Fibroblast of villous mesenchyme (primary cell): ENCODE results near the gene MED17. TPM values are rescaled to one million over a fixed set of nuclear protein-coding genes. Genes with fewer than 3 reads are reported as not detected.
"Not testable (repeated sequence)": the region's sequence is repeated elsewhere in the genome, so short reads cannot be mapped to it uniquely, and the experiment has no call there.

Experiments used
- DNase-seq: peaks from one replicate; pipeline ENCODE4 v3.0.0-alpha.2; 2010; ENCODE audit warnings: low read depth
- H3K4me3 ChIP-seq: 2 replicates; pipeline ENCODE4 v1.5.1; 2011; ENCODE audit warnings: low read depth, mild to moderate bottlenecking, low read length
- total RNA-seq: library from RNA; depleted of rRNA; stranded (reverse); fragments of >200 nt; gene quantifications from 2 replicates; pipeline ENCODE4 v1.2.3, GENCODE V29; 2012
- TF ChIP-seq, protein P1 (sequence below): IDR thresholded peaks from 2 replicates; pipeline ENCODE4 v1.5.1; 2012; ENCODE audit warnings: low read depth, mild to moderate bottlenecking, low read length; ENCODE audit not compliant: insufficient read depth

The MED17 gene
- total RNA-seq, 1 donor = 39.3 TPM

GRCh38 chr11:93744669-93745004 lies 39.4 kb upstream of the MED17 start:
- DNase-seq = no peak
- TF ChIP-seq, protein P1, sequence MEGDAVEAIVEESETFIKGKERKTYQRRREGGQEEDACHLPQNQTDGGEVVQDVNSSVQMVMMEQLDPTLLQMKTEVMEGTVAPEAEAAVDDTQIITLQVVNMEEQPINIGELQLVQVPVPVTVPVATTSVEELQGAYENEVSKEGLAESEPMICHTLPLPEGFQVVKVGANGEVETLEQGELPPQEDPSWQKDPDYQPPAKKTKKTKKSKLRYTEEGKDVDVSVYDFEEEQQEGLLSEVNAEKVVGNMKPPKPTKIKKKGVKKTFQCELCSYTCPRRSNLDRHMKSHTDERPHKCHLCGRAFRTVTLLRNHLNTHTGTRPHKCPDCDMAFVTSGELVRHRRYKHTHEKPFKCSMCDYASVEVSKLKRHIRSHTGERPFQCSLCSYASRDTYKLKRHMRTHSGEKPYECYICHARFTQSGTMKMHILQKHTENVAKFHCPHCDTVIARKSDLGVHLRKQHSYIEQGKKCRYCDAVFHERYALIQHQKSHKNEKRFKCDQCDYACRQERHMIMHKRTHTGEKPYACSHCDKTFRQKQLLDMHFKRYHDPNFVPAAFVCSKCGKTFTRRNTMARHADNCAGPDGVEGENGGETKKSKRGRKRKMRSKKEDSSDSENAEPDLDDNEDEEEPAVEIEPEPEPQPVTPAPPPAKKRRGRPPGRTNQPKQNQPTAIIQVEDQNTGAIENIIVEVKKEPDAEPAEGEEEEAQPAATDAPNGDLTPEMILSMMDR = no peak
- H3K4me3 ChIP-seq = no peak overlapping the region

- DNase-seq = peak; percentile 48
- not testable (repeated sequence) for H3K4me3 ChIP-seq
Observed at GRCh38 chr11:93745005-93745755, 38.9 kb upstream of the MED17 start.

- H3K4me3 ChIP-seq = no peak overlapping the region
- DNase-seq = no peak
- TF ChIP-seq, protein P1 = no peak
Observed at GRCh38 chr11:93746101-93746500, 38.0 kb upstream of the MED17 start.

GRCh38 chr11:93747122-93747521 lies 37.0 kb upstream of the MED17 start:
- no peak for DNase-seq
- TF ChIP-seq, protein P1 = no peak
- no peak overlapping the region for H3K4me3 ChIP-seq

DNA sequence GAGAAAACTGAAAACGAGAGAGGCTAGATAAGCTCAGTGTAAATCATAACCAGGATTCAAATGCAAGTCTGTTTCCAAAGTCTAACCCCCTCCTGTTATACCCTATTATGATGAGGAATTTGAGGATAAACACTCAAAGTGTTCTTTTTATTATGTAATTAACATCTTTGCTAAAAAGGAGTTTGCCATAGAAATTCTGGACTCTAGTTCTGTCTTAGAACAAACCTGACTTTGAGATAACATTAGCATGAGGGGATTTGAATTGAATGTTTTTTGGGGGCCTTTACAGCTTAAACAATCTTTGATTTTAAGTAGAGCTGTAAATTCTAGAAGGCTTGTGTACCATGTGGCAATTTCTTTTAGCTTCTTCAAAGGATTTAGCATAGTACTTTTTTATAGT lies 33.1 kb upstream of the MED17 start:
- H3K4me3 ChIP-seq = no peak overlapping the region
- TF ChIP-seq, protein P1 = no peak
- DNase-seq = no peak

DNA sequence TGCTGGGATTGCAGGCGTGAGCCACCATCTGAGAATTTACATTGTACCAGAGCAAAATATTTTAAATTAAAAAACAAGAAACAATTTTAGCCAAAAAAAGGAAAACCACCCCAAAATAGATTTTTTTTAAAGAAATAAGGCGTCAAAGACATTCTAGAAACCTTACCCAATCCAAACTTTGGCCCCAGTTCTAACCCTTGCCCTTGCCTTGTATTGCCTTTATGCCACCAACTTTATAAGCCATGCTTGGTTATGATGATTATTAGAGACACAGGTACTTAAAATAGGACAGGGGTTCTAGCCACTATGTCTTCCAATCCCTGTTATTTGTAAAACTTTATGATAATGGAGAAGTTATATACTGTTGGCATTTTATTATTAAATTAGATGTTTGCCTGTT lies 30.8 kb upstream of the MED17 start:
- H3K4me3 ChIP-seq = no peak overlapping the region
- no peak for DNase-seq
- TF ChIP-seq, protein P1 = no peak

GRCh38 chr11:93756748-93757147 lies 27.3 kb upstream of the MED17 start:
- TF ChIP-seq, protein P1 = no peak
- no peak for DNase-seq
- no peak overlapping the region for H3K4me3 ChIP-seq
